ENCODE data around the gene SPTA1. TPM values are rescaled to one million over a fixed set of nuclear protein-coding genes. Genes with fewer than 3 reads are reported as not detected.
"Not testable (repeated sequence)": the region's sequence is repeated elsewhere in the genome, so short reads cannot be mapped to it uniquely, and the experiment has no call there.

SPTA1 gene
- total and polyA plus RNA-seq, 4 donors = 0.08 to 542 (median 0.08) TPM; not detected in 1

- H3K27ac ChIP-seq (ENCODE audit: low read depth in 1 of 2, low read length in 2 of 2); H3K9ac ChIP-seq (ENCODE audit: low read depth in 1 of 2, low read length in 2 of 2); H3K27me3 ChIP-seq (ENCODE audit: control insufficient read depth in 4 of 4, insufficient read depth in 4 of 4, low read length in 3 of 4); H3K9me3 ChIP-seq (ENCODE audit: control insufficient read depth in 4 of 4, low read length in 3 of 4); H3K36me3 ChIP-seq (ENCODE audit: control insufficient read depth in 4 of 4, insufficient read depth in 3 of 4, low read depth in 1 of 4, low read length in 3 of 4); H3K4me1 ChIP-seq (ENCODE audit: control insufficient read depth in 4 of 4, insufficient read depth in 4 of 4, low read length in 3 of 4); DNase-seq (ENCODE audit: low spot score); H3K4me3 ChIP-seq (ENCODE audit: low read depth in 1 of 3, low read length in 3 of 3): not testable (repeated sequence)
- 28% methylated on average over 1 of the region's 1 CpG for WGBS
Observed at GRCh38 chr1:158691149-158691548, 4.6 kb upstream of the SPTA1 start.

GRCh38 chr1:158689875-158690274 is 3.4 kb upstream of the SPTA1 start:
- H3K9ac ChIP-seq (ENCODE audit: low read depth in 1 of 2, low read length in 2 of 2) = no peak overlapping the region
- no peak overlapping the region for H3K4me3 ChIP-seq (ENCODE audit: low read depth in 1 of 3, low read length in 3 of 3)
- no peaks in the 10 kb centered on the region for H3K4me1 ChIP-seq (ENCODE audit: control insufficient read depth in 4 of 4, insufficient read depth in 4 of 4, low read length in 3 of 4)
- DNase-seq (ENCODE audit: low spot score) = no peak
- H3K27me3 ChIP-seq (ENCODE audit: control insufficient read depth in 4 of 4, insufficient read depth in 4 of 4, low read length in 3 of 4) = no peaks in the 10 kb centered on the region
- H3K27ac ChIP-seq (ENCODE audit: low read depth in 1 of 2, low read length in 2 of 2) = no peak overlapping the region
- TF ChIP-seq TAF1 (conservative IDR thresholded peaks at IDR 0.05) (no peak), ZBTB33 (IDR thresholded peaks at IDR 0.05) (no peak), GABPA (IDR thresholded peaks at IDR 0.05 in 1 of 2, conservative IDR thresholded peaks at IDR 0.05 in 1 of 2) (no peak), EGR1 (IDR thresholded peaks at IDR 0.05; ENCODE audit: low read depth in 2 of 2) (no peak), NR2F2 (IDR thresholded peaks at IDR 0.05) (no peak), HNF4G (IDR thresholded peaks at IDR 0.05) (no peak)
- no peaks in the 10 kb centered on the region for H3K36me3 ChIP-seq (ENCODE audit: control insufficient read depth in 4 of 4, insufficient read depth in 3 of 4, low read depth in 1 of 4, low read length in 3 of 4)
- H3K9me3 ChIP-seq (ENCODE audit: control insufficient read depth in 4 of 4, low read length in 3 of 4) = no peaks in the 10 kb centered on the region

GRCh38 chr1:158689110-158689509 is 2.6 kb upstream of the SPTA1 start:
- H3K9ac ChIP-seq (ENCODE audit: low read depth in 1 of 2, low read length in 2 of 2) = no peak overlapping the region
- DNase-seq (ENCODE audit: low spot score) = no peak
- WGBS = 62% methylated on average over 1 of the region's 1 CpG
- peaks cover 0 to 4% (median 0%) of the 10 kb centered on the region in 4 donors for H3K27me3 ChIP-seq (ENCODE audit: control insufficient read depth in 4 of 4, insufficient read depth in 4 of 4, low read length in 3 of 4)
- no peaks in the 10 kb centered on the region for H3K36me3 ChIP-seq (ENCODE audit: control insufficient read depth in 4 of 4, insufficient read depth in 3 of 4, low read depth in 1 of 4, low read length in 3 of 4)
- no peaks in the 10 kb centered on the region for H3K4me1 ChIP-seq (ENCODE audit: control insufficient read depth in 4 of 4, insufficient read depth in 4 of 4, low read length in 3 of 4)
- no peak for TF ChIP-seq YY1 (IDR thresholded peaks at IDR 0.05)
- no peak for TF ChIP-seq RAD21 (IDR thresholded peaks at IDR 0.05)
- no peak for TF ChIP-seq TAF1 (conservative IDR thresholded peaks at IDR 0.05)
- TF ChIP-seq RXRA (IDR thresholded peaks at IDR 0.05) = no peak
- no peak overlapping the region for H3K27ac ChIP-seq (ENCODE audit: low read depth in 1 of 2, low read length in 2 of 2)
- no peaks in the 10 kb centered on the region for H3K9me3 ChIP-seq (ENCODE audit: control insufficient read depth in 4 of 4, low read length in 3 of 4)
- H3K4me3 ChIP-seq (ENCODE audit: low read depth in 1 of 3, low read length in 3 of 3) = no peak overlapping the region

- H3K4me1 ChIP-seq (ENCODE audit: control insufficient read depth in 4 of 4, insufficient read depth in 4 of 4, low read length in 3 of 4); H3K27ac ChIP-seq (ENCODE audit: low read depth in 1 of 2, low read length in 2 of 2); H3K9ac ChIP-seq (ENCODE audit: low read depth in 1 of 2, low read length in 2 of 2); H3K4me3 ChIP-seq (ENCODE audit: low read depth in 1 of 3, low read length in 3 of 3); H3K27me3 ChIP-seq (ENCODE audit: control insufficient read depth in 4 of 4, insufficient read depth in 4 of 4, low read length in 3 of 4); H3K36me3 ChIP-seq (ENCODE audit: control insufficient read depth in 4 of 4, insufficient read depth in 3 of 4, low read depth in 1 of 4, low read length in 3 of 4); DNase-seq (ENCODE audit: low spot score); H3K9me3 ChIP-seq (ENCODE audit: control insufficient read depth in 4 of 4, low read length in 3 of 4): not testable (repeated sequence)
- 69% methylated on average over 1 of the region's 1 CpG for WGBS
Observed at GRCh38 chr1:158688343-158688742, 1.8 kb upstream of the SPTA1 start.

Measured in liver (tissue), 9 donors.